ENCODE results near the gene MAGI1.
A peak's percentile ranks its signal among the peaks of the same experiment; 100 is the strongest.
"Not testable (repeated sequence)": the region's sequence is repeated elsewhere in the genome, so short reads cannot be mapped to it uniquely, and the experiment has no call there.

Gene MAGI1

DNA sequence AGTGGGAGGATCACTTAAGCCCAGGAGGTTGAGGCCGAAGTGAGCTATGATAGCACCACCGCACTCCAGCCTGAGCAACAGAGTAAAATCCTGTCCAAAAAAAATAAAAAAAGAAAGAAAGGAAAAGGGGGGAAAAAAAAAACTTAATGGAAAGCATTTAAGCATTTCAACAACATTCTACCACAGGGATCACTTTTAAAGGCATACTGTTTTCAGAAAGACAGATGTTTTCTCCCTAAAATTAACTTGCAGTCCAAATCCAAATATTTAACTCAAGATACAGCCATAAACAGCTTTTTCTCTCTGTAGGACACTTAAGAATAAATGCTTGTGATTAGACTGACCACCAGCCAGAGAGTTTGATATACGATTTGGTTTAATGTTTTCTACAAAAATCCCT is 141.0 kb downstream of the MAGI1 start:
- no peak for DNase-seq

DNA sequence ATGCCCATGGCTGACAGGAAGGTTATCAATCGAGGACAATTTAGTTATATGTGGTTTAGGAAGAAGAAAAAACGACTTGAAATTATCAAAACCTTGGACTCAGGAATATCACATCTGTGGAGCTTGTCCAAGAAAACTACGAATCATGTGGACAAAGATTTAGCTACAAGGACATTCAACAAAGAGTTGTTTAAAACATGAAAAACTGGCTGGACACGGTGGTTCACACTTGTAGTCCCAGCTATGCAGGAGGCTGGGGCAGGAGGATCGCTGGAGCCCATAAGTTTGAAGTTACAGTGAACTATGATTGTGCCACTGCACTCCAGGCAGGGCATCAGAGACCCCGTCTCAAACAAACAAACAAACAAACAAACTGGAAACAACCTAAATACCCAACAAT is 142.4 kb downstream of the MAGI1 start:
- no peak for DNase-seq

DNA sequence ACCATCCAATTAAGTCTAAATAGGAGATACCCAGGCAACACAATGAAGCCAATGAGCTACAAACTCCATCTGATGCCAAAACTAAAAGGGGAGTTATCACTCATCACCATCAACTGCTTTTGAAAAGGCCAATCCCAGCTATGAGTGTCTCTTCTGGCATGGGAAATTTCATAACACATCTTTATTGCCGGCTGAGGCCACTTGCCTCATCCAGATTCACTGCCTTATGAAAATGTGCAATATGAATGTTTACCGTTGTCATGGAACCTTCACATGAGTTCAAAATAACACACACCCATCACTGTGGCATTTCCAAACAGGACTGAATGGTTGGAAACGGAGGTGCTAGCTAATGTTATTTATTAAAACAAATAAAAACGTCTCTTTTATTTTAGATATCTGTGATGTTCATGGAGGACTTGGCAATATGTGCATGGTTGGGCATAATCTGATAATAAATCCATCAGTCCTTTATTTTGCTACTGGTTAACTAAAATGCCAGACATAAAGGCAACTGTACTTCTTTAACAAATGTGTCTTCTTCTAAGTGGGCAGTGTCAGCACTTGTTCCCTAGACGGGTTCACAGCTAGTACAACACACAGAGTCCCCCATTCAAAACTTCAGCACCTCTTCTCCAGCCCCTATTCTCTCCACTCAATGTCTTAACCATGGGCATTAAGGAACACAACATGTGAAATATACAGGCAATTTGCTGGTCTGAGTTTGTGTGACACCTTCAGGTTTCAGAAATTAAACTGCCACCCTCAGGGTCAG is 143.9 kb downstream of the MAGI1 start:
- DNase-seq = no peak

DNA sequence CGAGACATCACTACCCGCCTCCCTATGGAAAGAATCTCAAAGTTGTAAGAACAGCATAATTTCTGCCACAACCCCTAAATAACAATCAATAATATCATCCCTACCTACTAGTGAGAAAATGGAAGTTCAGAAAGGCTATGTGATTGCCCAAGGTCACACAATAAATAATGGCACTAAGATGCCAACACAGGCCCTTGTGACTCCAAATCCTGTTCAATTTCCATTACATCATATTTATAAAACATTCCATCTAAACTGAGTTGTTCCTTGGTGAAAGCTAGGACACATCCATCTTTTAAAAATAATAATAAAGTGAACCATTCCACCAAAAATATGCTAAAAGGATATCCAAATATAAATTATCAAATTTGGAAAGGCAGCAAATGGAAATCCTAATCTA is 144.6 kb downstream of the MAGI1 start:
- no peak for DNase-seq

DNA sequence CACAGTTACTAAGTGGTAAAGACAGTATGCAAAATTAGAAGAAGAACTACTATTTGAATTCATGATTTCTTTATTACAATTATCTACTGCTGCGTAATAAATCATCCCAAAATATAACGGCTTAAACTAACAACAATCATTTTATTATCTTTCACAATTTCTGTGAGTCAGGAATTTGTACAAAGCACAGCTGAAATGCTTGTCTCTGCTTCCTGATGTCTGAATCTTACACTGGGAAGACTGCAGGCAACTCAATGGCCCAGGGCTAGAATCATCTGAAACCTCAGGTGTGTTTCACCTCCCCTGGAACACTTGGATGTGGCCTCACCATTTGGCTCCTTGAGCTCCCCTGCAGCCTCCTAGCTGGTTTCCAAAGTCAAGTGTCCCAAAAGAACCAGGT is 145.1 kb downstream of the MAGI1 start:
- DNase-seq = no peak

DNA sequence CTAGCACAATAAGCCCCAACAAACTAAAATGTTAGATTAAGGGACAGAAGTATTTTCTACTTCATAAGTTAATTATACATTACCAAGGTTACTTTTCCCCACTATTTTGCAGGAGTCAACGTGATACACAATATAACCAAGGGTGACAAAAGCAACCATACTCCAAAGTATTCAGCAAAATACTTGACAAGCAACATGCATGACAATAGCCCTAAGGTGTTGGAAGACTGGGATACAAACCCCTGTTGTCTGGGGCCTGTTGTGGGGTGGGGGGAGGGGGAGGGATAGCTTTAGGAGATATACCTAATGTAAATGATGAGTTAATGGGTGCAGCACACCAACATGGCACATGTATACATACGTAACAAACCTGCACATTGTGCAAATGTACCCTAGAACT is 147.2 kb downstream of the MAGI1 start:
- DNase-seq = not testable (repeated sequence)

DNA sequence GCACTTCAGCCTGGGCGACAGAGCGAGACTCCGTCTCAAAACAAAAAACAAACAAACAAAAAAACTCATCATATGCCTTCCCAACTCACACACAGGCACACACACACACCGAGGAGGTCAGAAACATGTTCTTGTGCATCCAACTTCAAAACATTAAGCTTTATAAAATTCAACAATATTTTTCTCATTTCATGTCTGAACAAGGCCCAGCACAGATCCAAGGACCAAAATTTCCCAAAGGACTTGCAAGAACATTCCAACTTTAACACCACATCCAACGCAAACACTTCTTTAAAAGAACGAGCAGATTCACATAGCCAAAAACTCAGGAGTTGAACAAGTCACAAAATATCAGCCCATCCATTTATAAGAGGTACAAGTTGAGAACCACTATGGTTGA is 148.4 kb downstream of the MAGI1 start:
- no peak for DNase-seq

DNA sequence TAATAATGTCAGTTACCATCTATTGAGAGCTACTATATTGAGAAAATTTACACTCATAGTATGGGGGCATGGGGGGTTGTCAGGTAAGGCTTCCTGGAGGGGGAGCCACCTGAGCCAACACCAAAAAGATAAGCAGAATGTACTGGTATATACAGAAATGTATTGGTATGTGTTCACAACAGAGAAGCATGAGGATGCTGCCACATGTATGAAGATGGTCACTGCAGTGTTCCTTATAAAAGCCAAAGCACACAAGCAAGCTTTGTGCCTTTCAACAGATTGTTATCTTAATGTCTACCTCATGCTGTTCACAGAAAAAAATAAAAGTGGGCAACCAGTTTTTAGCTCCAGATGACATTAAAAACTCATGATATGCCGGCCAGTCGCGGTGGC is 149.0 kb downstream of the MAGI1 start:
- no peak for DNase-seq

DNA sequence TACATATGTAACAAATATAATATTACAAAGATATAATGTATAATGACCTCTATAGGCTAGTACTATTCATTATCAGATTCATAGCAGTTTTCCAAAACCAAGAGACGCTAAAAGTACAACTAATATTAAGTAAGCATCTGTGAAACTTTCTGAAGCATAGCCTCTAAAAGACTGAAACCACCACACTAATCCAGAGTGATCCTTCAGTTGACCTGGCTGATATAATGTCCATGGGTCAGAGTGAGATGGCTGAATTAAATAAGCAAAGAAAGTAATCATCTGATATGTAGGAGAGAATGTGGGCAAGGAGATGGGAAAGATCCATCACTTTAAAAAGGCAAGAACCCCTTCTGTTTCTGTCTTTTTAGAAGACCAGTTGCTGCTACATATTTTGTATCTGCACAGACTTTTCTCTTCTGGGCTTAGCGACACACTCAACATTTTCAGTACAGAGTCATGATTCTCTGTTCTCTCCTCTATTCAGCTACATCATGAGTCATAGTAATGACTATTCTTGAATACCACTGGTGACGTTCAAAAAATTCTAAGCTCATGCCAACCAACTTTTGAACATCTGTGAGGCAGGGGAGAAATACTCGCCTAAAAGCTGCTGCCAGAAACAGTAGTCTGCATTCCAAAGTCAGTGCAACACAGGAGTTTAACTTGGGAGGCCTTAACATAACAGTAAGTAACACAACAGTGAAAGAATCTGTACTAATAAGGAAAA is 149.6 kb downstream of the MAGI1 start:
- no peak for DNase-seq

DNA sequence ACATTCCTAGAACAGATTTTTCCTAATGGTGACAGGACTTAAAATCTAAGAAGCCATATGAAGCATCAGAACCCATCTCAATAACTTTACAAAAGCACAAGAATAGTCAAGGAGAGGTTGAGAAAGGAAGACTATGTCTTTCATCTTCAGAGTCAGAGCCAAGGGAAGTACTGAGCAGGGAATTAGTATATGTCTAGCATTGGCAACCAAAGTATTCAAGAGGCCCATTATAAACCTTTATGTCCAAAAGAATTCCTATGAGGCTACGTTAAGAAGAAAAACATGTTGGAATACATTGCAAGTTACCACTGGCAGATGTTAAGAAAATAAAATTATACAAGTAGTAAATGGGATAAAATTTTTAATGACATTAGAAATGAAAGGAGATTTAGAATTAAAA is 150.5 kb downstream of the MAGI1 start:
- DNase-seq = no peak

DNA sequence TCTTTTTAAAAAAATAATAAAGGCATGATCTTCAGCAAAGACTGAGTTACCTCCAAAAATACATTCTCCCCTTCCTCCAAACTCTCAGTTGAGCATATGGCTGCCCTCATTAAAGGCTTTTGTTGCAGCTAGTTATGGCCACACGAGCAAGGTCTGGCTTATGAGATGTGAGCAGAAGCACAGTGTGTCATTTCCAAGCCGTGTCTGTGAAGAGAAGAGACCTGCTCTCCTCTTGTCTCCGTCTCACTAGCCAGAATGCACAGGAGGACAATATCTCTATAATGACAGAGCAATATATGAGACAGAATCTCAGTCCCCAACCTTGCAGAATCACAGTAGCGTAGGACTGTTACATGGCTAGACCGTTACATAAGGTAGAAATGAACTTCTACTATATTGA is 152.3 kb downstream of the MAGI1 start:
- no peak for DNase-seq

DNA sequence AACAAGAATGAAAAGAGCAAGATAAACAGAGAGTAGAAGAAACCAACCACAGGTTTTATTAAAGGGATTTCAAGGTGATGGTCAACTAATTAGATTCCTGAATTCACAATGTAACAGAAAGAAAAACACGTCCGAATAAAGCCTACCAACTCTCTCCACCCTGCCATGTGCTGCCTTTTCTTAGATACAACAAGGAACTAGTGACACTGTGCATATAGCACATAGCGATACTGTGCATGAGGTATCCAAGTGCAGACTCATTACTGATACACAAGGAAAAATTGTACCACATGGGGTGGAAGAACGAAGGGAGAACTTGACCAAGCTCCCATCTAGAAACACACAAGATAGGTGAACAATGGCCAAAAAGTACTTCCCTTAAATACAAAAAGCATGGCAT is 154.6 kb downstream of the MAGI1 start:
- no peak for DNase-seq

DNA sequence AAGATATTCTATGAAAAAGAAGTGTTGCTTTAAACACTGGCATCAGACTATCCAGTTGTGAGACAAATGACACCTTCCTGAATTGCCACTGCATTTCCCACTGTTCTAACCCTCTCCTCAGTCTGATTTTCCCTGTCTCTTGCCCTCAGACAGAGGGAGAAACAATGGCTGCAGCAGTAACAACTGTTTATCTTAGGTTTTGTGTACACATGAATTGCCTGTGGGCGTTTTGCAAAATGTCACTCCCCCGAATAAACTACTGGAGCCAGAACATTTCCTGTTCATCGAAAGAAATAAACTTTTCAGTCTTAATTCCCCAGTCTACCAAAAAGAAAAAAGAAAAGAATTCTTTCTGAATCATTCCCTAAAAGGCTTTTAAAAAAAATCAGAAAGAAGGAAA is 155.1 kb downstream of the MAGI1 start:
- DNase-seq = no peak

DNA sequence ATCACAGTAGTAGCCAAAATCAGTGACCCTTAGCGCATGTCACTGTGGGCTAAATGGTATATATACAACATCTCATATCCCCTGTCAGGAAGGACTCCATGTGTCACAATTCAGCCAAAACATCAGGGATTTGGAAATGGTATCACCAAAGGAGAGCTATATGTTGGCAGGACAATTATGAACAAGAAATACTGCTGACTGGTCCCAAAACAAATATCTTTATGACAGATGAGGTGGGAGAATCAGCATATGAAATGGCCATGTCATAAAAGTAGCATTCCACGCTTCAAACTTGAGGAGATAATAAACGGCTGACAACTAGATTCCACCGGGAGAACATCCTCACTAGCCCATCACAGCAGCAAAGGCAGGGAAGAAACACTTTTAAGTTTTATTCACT is 158.4 kb downstream of the MAGI1 start:
- DNase-seq = no peak

DNA sequence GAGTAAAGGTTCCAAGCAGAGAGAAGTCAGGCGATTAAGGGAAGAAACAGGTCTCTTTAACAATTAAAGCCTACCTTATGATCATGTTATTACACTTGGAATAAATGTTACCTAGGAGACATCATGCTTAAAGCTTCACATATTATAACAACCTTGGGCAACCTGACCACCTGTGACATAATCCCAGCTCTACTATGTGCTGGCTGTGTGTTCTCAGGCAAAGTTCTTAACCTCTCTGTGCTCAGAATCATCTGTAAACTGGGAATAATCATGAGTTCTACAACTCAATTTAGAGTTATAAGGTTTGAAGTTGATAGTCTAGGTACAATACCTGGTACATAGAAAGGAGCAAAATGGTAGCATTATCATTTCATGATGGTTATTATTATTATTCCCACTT is 159.3 kb downstream of the MAGI1 start:
- DNase-seq = no peak

DNA sequence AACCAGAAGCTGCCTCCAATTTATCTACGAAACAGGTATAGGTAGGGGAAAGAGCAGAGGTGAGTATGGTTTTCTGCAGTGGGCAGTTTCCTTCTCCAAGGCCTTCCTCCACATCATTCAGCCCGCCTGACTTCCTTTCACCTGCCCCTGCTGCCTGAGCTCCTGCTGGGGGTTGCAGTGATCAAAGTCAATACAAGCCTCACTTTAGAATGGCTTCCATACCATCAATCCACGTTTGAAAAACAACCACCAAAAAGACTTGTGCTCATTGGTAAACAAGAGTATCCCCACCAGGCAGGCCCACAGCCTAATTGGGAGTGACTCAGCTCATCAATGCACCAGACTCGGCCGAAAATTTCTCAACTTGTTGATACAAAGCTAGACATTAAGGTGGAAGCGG is 159.9 kb downstream of the MAGI1 start:
- DNase-seq = no peak

DNA sequence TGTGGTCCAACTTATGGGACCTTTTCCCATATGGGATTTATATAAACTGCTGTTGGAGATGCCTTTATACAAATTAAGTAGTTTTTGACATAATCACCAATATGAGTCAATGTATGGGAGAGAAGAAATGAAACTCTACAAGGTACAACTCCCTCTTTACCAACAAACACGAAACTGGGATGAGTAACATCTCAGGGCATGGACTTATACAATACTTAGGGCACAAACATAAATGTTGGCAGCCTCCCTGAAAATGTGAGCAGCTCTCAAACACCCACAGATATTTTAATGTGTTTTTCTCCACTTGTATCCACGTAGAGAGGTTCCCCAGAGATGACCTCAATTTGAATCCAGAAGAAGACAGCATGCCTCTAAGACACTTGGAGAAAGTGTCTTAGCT is 161.6 kb downstream of the MAGI1 start:
- no peak for DNase-seq

DNA sequence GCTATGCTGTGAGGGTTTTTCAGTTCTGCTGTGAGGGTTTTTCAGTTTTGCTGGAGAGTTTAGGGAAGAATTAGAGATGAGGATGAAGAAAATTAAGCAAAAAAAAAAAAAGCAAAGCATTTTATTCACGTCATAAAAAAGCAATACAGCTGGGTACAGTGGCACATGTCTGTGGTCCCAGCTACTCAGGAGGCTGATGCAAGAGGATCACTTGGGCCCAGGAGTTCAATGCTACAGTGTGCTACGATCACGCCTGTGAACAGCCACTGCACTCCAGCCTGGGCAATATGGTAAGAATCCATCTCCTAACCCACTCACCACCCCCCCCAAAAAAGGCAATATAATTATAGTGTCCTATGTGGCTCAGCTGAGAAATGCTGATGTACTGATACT is 162.7 kb downstream of the MAGI1 start:
- DNase-seq = no peak

DNA sequence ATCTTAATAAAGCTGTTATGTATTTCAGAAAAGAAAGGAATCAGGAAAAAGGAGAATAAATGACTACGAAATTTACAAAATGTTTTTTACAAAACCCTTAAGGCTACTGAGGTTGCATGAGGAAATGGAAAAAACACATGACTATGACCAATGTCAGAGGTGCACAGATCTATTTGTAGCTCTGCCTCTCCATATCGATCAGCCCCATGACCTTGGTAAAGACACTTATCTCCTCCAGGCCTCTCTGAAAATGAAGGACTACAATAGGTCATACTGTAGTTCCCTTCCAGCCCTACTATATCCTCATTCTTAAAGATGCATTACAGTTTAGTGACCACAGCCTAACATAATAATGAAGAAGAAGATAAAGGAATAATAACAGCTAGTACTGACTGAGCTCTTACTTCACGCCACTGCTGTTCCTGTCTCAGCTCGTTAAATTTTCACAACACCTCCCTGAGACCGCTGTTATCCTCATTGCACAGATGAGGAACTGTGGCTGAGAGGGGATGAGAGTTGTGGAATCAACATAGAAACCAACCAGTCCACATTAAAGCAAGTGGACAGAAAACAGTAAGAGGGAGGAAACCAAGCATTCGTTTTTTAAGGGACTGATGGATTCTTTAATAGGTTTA is 163.2 kb downstream of the MAGI1 start:
- DNase-seq = no peak

DNA sequence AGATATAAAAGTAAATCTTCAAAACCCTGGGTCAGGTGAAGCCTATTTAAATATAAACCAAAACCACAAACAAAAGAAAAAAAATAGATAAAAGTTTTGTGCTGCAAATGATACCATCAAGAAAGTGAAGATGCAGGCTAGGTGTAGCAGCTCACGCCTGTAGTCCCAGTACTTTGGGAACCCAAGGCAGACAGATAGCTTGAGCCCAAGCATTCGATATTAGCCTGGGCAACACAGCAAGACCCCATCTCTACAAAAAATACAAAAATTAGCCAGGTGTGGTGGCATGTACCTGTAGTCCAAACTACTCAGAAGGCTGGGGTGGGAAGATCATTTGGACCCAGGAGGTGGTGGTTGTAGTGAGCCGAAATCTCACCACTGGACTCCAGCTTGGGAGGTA is 164.8 kb downstream of the MAGI1 start:
- no peak for DNase-seq

DNA sequence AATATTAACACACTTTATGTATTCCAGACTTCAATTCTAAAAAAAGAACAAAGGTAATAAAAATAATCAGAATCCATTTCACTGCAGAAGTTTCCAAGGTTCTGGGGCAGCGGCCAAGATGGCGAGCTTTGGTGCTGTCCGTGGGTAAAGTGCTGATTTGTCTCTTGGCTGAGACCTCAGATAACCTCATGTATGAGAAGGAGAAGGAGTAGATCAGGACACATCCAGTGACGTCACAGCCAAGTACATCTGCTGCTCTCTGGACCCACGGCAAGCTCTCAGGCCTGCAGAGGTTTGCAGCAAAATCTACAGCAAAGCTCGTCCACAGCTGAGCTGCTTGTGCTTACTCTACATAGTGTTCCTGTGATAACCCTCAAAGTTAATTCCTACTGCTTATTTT is 165.7 kb downstream of the MAGI1 start:
- DNase-seq = peak; percentile 6

DNA sequence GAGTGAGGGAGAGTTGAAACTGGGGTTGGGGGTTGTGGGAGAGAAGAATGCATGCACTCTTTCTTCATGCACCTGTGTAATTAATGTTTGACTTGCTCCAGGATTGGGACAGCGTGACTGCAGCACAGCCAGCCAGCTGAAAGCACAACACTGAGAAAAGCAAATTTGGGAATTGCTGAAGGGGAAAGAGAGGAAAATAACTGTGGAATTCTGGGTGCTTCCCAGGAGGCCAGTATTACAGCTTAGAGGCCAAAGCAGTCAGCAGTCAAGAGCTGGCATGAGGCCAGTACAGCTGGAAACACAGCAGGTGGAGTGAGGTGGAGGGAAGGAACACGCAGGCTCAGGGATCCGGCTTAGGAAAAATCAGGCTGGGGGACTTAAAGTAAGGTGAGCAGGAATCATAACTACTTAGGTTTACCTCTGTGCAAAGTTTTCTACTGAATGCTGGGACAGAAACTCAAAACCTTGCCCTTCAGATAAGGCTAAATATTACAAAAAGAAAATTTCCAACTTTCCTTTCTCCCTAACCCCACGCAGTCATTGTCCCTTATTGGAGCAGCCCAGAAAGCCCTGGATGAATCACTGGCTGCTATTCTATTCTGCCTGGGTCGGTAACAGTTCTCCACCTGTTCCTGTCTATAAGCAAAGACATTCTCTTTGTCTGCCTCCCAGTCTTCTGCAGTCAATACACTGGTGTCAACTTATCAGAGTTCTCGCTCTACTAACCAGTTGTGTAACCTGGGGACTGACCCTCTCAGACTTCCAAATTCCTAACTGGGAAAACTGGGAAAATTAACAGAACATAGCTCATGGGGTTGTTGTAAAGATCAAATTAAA is 167.2 kb downstream of the MAGI1 start:
- DNase-seq = peak; percentile 8

DNA sequence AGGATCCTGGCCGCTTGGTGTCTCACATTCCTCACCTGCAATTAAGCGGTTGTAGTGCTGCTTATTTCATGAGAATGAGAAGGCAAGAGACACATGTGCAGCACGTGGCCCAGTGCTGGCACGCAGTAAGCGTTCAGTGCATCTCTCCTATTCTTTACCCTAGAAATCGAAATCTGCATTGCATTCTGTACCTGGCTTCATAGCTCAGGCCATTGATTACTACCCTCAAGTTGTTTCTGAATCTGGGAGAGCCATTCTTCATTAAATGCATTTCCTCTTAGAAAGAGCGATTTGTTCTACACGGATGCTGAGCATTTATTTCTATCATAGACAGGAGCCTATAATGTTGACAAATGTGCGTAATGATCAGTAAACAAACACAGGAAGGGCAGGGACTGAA is 168.9 kb downstream of the MAGI1 start:
- no peak for DNase-seq
